Measurements from ENCODE around the gene OCIAD1.
"Not testable (repeated sequence)": the region's sequence is repeated elsewhere in the genome, so short reads cannot be mapped to it uniquely, and the experiment has no call there.

The OCIAD1 gene

GRCh38 chr4:48816971-48817370 lies 13.9 kb upstream of the OCIAD1 start:
- DNase-seq (ENCODE audit: low read depth, low spot score) = no peak

GRCh38 chr4:48821431-48821830 lies 9.5 kb upstream of the OCIAD1 start:
- not testable (repeated sequence) for DNase-seq (ENCODE audit: low read depth, low spot score)

- DNase-seq (ENCODE audit: low read depth, low spot score) = no peak
Measured at GRCh38 chr4:48827622-48828021, 3.3 kb upstream of the OCIAD1 start.

GRCh38 chr4:48831532-48832030 lies 693 bp downstream of the OCIAD1 start:
- DNase-seq (ENCODE audit: low read depth, low spot score) = no peak

GRCh38 chr4:48832571-48832970 lies 1.7 kb downstream of the OCIAD1 start:
- no peak for DNase-seq (ENCODE audit: low read depth, low spot score)

- no peak for DNase-seq (ENCODE audit: low read depth, low spot score)
Measured at GRCh38 chr4:48836658-48837057, 5.8 kb downstream of the OCIAD1 start.

GRCh38 chr4:48841045-48841827 lies 10.3 kb downstream of the OCIAD1 start:
- DNase-seq (ENCODE audit: low read depth, low spot score) = no peak

- DNase-seq (ENCODE audit: low read depth, low spot score) = no peak
Measured at GRCh38 chr4:48844843-48845242, 14.0 kb downstream of the OCIAD1 start.

GRCh38 chr4:48848799-48849198 lies 17.9 kb downstream of the OCIAD1 start:
- not testable (repeated sequence) for DNase-seq (ENCODE audit: low read depth, low spot score)

- no peak for DNase-seq (ENCODE audit: low read depth, low spot score)
Measured at GRCh38 chr4:48851651-48852050, 20.8 kb downstream of the OCIAD1 start.

- DNase-seq (ENCODE audit: low read depth, low spot score) = no peak
Measured at GRCh38 chr4:48853604-48854394, 22.9 kb downstream of the OCIAD1 start.

- no peak for DNase-seq (ENCODE audit: low read depth, low spot score)
Measured at GRCh38 chr4:48854395-48854683, 23.5 kb downstream of the OCIAD1 start.

- DNase-seq (ENCODE audit: low read depth, low spot score) = no peak
Measured at GRCh38 chr4:48854982-48855381, 24.1 kb downstream of the OCIAD1 start.

GRCh38 chr4:48858130-48858529 lies 27.2 kb downstream of the OCIAD1 start:
- DNase-seq (ENCODE audit: low read depth, low spot score) = no peak

- DNase-seq (ENCODE audit: low read depth, low spot score) = no peak
Measured at GRCh38 chr4:48862038-48862437, 31.1 kb downstream of the OCIAD1 start.

GRCh38 chr4:48862661-48863060 lies 31.8 kb downstream of the OCIAD1 start:
- no peak for DNase-seq (ENCODE audit: low read depth, low spot score)

GRCh38 chr4:48863728-48864127 lies 32.8 kb downstream of the OCIAD1 start:
- no peak for DNase-seq (ENCODE audit: low read depth, low spot score)

GRCh38 chr4:48864696-48865095 lies 33.8 kb downstream of the OCIAD1 start:
- DNase-seq (ENCODE audit: low read depth, low spot score) = not testable (repeated sequence)

GRCh38 chr4:48877827-48878535 lies 47.1 kb downstream of the OCIAD1 start:
- no peak for DNase-seq (ENCODE audit: low read depth, low spot score)

- no peak for DNase-seq (ENCODE audit: low read depth, low spot score)
Measured at GRCh38 chr4:48879561-48880442, 48.9 kb downstream of the OCIAD1 start.

- not testable (repeated sequence) for DNase-seq (ENCODE audit: low read depth, low spot score)
Measured at GRCh38 chr4:48881646-48882045, 50.8 kb downstream of the OCIAD1 start.
